AG09319 (cell line): Measurements from ENCODE around the gene UBE3C.
"Not testable (repeated sequence)": the region's sequence is repeated elsewhere in the genome, so short reads cannot be mapped to it uniquely, and the experiment has no call there.

Experiments used
- DNase-seq: peaks from one replicate; pipeline ENCODE4 v3.0.0-alpha.2; 2010; ENCODE audit warnings: low read depth; ENCODE audit errors: extremely low read depth
- CTCF ChIP-seq: IDR thresholded peaks from 2 replicates; pipeline ENCODE4 v1.5.1; 2011; ENCODE audit warnings: low read depth, mild to moderate bottlenecking, inconsistent platforms, low read length, moderate library complexity

UBE3C gene

GRCh38 chr7:157273208-157274093, 134.7 kb downstream of the UBE3C start:
- peak; percentile 99 for TF ChIP-seq CTCF
- peak; percentile 32 for DNase-seq

DNA sequence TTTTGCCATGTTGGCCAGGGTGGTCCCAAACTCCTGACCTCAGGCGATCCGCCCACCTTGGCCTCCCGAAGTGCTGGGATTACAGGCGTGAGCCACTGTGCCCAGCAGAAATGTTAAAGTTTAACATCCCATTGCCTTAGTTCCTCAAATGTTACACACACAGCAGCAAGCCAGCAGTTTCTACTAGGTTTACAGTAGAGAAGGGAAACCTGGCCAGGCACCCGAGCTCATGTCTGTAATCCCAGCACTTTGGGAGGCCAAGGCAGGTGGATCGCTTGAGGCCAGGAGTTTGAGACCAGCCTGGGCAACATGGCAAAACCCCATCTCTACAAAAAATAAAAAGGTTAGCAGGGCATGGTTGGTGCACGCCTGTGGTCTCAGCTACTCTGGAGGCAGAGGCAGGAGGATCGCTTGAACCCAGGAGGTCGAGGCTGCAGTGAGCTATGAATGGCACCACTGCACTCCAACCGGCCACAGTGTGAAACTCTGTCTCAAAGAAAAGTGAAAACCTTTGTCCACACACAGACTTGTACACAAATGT, 135.4 kb downstream of the UBE3C start:
- not testable (repeated sequence) for DNase-seq

DNA sequence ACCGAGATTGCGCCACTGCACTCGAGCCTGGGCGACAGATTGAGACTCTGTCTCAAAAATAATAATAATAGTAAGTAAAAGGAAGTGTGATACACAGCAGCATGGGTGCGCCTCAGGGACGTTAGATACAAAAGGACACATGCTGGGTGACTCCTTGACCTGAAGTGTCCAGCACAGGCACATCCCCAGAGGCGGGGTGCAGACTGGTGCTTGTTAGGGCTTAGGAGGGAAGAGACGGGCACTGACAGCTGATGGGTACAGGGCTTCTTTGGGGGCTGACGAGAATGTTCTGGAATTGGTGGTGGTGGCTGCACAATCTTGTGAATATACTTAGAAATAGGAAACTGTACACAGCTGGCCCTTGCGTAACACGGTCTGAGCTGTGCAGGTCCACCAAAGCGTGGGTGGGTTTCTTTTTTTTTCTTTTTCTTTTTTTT, 136.3 kb downstream of the UBE3C start:
- no peak for TF ChIP-seq CTCF
- DNase-seq: no peak

GRCh38 chr7:157276091-157276561, 137.4 kb downstream of the UBE3C start:
- DNase-seq: no peak
- no peak for TF ChIP-seq CTCF

GRCh38 chr7:157276731-157277562, 138.2 kb downstream of the UBE3C start:
- TF ChIP-seq CTCF: no peak
- DNase-seq: no peak

- DNase-seq: not testable (repeated sequence)
Measured at GRCh38 chr7:157277568-157277967, 138.8 kb downstream of the UBE3C start.

GRCh38 chr7:157278167-157278790, 139.6 kb downstream of the UBE3C start:
- TF ChIP-seq CTCF: no peak

More at GRCh38 chr7:157278167-157278790, 139.6 kb downstream of the UBE3C start:
- no peak for DNase-seq
